ENCODE measurements around the gene SVIL. TPM values are rescaled to one million over a fixed set of nuclear protein-coding genes. Genes with fewer than 3 reads are reported as not detected.
"Not testable (repeated sequence)": the region's sequence is repeated elsewhere in the genome, so short reads cannot be mapped to it uniquely, and the experiment has no call there.

The SVIL gene
- total and polyA plus RNA-seq, 8 donors: 8.6 to 53.8 (median 20.4) TPM

DNA sequence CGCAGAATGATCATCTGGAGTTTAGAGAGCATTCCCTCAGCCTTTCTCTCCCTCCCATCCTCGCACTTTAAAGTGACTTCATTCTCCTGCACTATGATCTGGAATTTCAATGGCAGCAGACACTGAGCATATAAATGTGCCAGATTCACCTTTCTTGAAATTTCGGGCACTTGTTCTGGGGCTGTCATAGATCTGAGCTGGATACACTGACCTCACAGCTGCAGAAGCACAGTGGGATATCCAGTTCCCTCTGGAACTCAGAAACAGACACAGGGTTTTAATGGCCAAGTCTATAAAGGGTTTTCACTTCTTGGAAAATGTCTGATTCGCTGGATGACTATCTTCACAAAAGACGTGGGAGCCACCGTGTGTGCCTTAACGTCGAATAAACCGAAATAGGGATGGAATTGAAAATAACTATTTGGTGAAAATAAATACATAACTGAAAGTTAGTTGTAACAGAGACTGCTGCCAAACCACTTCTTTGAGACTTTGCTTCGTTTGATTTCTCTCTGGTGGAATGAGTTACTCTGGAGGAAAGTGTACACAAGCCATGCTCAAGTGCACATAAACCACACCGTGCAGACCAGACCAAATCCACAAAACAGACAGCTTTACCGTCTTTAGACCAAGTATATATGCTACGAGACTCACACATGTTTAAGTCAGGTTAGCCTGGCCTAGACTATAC is 126.1 kb downstream of the SVIL start:
- TF ChIP-seq CTCF (IDR thresholded peaks at IDR 0.05): no peak
- Histone ChIP-seq H3K9me3 (no peaks in the 10 kb centered on the region), H3K4me1 (peaks cover 0 to under 1% (median 0%) of the 10 kb centered on the region in 3 donors), H3K4me3 (no peak overlapping the region), H3K27me3 (no peaks in the 10 kb centered on the region), H3K36me3 (peaks cover 0 to 11% (median 0%) of the 10 kb centered on the region in 3 donors), H3K27ac (no peak overlapping the region)
- ATAC-seq (no peak), DNase-seq (no peak), FAIRE-seq (no peak)
- 89 to 92% methylated on average over 13 of the region's 13 CpGs for WGBS, 2 donors
- intact Hi-C loops (cut with DNase I): no loop called here

GRCh38 chr10:29507750-29508149 is 127.0 kb downstream of the SVIL start:
- H3K27me3 ChIP-seq; DNase-seq; H3K4me1 ChIP-seq; H3K4me3 ChIP-seq; H3K9me3 ChIP-seq; ATAC-seq; FAIRE-seq; H3K27ac ChIP-seq; intact Hi-C loops (cut with DNase I): not testable (repeated sequence)
- 70 to 72% methylated on average over 2 of the region's 4 CpGs for WGBS, 2 donors
- peaks cover 0 to 11% (median 0%) of the 10 kb centered on the region in 3 donors for H3K36me3 ChIP-seq

GRCh38 chr10:29506324-29506921 is 128.3 kb downstream of the SVIL start:
- H3K4me1 ChIP-seq; H3K9me3 ChIP-seq; FAIRE-seq; H3K36me3 ChIP-seq; intact Hi-C loops (cut with DNase I); H3K4me3 ChIP-seq; DNase-seq; H3K27ac ChIP-seq; ATAC-seq; H3K27me3 ChIP-seq: not testable (repeated sequence)
- 93 to 98% methylated on average over 8 to 9 of the region's 11 CpGs for WGBS, 2 donors

DNA sequence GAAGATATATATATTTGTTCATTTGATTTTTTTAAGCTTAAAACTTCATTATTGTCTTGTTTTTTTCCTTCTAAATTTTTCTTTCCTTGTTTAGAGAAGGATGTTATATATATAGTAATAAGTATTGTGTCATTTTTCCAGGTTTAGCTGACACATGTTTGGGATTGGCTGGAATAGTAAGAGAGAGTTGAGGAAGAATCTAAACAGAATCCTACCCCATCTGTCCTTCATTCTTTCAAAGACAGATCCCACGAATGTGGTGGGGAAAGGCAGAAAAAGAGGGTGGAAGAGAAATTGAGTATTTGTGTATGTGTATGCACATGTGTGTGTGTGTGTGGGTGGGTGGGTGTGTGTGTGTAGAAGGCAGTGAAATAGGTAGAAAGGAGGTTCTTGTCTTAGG is 132.4 kb downstream of the SVIL start:
- FAIRE-seq: no peak
- intact Hi-C loops (cut with DNase I): no loop called here

DNA sequence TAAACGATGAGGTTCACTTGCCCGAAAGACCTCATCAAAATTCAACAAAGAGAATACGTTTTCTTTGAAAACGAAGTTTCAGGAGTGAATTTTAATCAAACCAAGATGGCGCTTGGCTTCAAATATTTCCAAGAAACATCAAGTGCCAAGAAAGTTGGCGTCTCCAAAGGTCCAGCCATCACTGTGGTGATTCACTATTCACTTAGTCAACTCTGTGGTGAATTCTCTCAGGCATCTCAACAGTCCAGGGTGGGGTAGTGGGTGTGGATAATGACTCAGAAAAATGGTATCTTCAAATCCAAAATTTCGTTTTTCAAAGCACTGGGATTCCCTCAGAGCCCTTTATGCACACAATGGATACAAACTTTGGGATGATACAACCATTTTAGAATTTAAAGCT is 133.1 kb downstream of the SVIL start:
- no peaks in the 10 kb centered on the region for H3K9me3 ChIP-seq
- TF ChIP-seq CTCF (IDR thresholded peaks at IDR 0.05): no peak
- no peaks in the 10 kb centered on the region for H3K4me1 ChIP-seq
- no peaks in the 10 kb centered on the region for H3K36me3 ChIP-seq
- FAIRE-seq (no peak), ATAC-seq (no peak), DNase-seq (no peak)
- H3K27me3 ChIP-seq: no peaks in the 10 kb centered on the region
- no peak overlapping the region for H3K27ac ChIP-seq
- WGBS, 2 donors: 88 to 91% methylated on average over 7 of the region's 7 CpGs
- H3K4me3 ChIP-seq: no peak overlapping the region
- intact Hi-C loops (cut with DNase I): no loop called here

More for the DNA sequence above, 132.4 kb downstream of the SVIL start:
- DNase-seq (no peak), ATAC-seq (no peak)
- Histone ChIP-seq H3K36me3 (no peaks in the 10 kb centered on the region), H3K9me3 (no peaks in the 10 kb centered on the region), H3K27me3 (no peaks in the 10 kb centered on the region), H3K27ac (no peak overlapping the region), H3K4me1 (no peaks in the 10 kb centered on the region), H3K4me3 (no peak overlapping the region)
- TF ChIP-seq CTCF (IDR thresholded peaks at IDR 0.05): no peak
- 67 to 72% methylated on average over 1 of the region's 1 CpG for whole genome bisulfite sequencing, 2 donors

- no peak for ATAC-seq
- Histone ChIP-seq H3K4me1 (no peaks in the 10 kb centered on the region), H3K27ac (no peak overlapping the region), H3K4me3 (no peak overlapping the region), H3K27me3 (no peaks in the 10 kb centered on the region), H3K36me3 (no peaks in the 10 kb centered on the region), H3K9me3 (no peaks in the 10 kb centered on the region)
- FAIRE-seq: no peak
- TF ChIP-seq CTCF (IDR thresholded peaks at IDR 0.05): no peak
- WGBS, 2 donors: 91% methylated on average over 10 to 13 of the region's 13 CpGs
- DNase-seq: no peak
- intact Hi-C loops (cut with DNase I): loop anchor here in 1 of 3 donors (10.0 kb wide), 1 partner anchor 95 kb away; no protein-coding TSS in a partner anchor
Measured at GRCh38 chr10:29499993-29500537, 134.7 kb downstream of the SVIL start.

All from pancreas (tissue), 10 donors.